GM21723 (cell line): Measurements from ENCODE around the gene VIT.

ENCODE experiments used
- ATAC-seq: cut with Tn5 transposase; IDR thresholded peaks from one replicate; pipeline ENCODE4 v1.9.1; 2021; ENCODE audit warnings: mild to moderate bottlenecking, moderate library complexity; ENCODE audit not compliant: unreplicated experiment

VIT gene, protein sequence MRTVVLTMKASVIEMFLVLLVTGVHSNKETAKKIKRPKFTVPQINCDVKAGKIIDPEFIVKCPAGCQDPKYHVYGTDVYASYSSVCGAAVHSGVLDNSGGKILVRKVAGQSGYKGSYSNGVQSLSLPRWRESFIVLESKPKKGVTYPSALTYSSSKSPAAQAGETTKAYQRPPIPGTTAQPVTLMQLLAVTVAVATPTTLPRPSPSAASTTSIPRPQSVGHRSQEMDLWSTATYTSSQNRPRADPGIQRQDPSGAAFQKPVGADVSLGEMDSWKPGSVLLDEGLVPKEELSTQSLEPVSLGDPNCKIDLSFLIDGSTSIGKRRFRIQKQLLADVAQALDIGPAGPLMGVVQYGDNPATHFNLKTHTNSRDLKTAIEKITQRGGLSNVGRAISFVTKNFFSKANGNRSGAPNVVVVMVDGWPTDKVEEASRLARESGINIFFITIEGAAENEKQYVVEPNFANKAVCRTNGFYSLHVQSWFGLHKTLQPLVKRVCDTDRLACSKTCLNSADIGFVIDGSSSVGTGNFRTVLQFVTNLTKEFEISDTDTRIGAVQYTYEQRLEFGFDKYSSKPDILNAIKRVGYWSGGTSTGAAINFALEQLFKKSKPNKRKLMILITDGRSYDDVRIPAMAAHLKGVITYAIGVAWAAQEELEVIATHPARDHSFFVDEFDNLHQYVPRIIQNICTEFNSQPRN

DNA sequence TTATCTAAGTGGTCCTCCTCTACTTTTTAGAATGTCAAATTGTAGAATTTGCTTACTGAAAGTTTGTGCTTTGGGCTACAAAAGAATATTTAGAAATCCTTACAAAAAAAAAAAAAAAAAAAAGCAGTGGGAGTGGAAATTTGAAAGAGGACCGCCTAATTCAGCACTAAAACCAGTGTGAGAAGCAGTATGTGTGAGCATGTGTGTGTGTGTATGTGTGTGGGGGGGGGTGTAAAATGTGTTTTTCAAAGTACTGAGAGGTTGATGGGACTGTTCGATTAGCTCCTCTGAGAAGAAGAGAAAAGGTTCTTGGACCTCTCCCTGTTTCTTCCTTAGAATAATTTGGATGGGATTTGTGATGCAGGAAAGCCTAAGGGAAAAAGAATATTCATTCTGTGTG, at the start of gene VIT:
Gene VIT (plus strand): TSS at position 175 of the 400 bp plus-strand sequence. CDS start 19,664 bp downstream, outside the sequence.
- no peak for ATAC-seq

DNA sequence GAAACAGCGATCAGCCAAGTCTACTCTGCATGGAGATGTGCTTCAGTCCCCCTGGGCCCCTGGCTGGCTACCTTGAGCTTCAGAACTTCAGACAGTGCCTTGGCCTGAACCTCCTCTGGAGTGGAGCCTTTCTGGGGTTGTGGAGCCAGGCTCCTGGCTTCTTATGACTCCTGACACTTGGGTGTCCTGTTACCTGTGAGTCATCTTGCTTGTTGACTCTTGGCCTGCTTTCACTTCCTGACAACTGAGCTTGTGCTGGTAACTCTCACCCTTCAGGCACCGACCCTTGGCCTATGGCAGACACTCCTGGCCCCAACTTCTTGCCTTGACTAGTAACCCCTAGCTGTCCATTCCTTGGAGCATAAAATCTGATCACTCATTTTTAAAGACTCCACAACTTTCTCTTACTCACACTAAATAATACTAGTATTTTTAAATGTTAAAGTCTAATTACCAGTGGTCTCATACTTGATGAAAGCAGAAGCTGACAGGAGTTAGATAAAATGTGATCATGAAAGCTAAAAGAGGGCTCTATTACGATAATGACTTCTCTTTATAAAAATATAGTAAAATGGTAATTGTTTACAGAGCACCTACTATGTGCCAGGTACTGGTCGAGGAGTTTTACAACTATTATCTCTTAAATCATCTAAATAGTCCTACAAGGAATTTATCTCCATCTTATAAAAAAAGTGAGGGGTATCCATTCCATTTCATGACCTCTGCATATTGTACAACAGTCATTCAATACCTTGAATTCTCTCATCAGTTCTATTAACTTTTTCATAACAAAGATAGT, 46.3 kb upstream of the VIT start:
- ATAC-seq: peak; percentile 88

DNA sequence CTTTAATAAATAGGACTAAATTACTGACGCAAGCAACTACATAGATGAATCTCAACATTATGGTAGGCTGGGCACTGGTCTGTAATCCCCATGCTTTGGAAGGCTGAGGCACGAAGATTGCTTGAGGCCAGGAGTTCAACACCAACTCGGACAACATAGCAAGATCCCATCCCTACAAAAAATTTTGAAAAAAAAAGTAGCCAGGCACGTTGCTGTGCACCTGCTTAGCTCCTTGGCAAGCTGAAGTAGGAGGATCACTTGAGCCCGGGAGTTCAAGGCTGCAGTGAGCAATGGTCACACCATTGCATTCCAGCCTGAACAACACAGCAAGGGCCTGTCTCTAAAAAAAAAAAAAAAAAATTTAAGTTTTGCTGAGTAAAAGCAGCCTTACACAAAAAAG, 43.4 kb upstream of the VIT start:
- ATAC-seq: no peak

DNA sequence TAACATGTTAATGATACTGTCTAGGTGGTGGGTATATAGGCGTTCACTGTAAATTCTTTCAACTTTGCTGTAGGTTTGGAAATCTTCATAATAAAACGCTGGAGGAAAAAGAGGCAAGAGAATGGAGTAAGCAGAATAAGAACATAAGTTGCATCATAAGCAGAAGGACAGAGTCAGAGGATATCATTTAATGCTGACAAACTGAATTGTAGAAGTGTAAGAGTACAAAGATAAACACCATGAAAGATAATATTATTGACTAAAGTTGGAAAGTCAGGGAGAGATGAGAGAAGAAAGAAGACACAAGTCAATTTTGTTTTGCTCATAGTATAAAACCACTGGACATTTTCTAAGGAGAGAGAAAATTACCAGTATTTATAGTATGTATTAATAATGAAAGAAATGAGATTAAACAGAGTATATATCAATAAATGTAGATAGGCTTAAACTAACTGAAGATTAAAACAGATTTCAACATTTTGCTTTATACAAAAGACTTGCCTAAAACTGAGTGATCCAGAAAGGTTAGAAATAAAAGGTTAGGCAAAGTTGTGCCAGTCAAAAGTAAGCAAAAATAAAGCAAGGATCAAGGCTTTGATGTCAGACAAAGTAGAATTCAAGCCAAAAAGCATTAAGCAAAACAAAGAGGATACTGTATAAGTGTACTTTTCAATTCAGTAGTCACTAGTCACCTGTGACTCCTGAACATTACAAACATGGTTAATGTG, 42.4 kb upstream of the VIT start:
- ATAC-seq: no peak

DNA sequence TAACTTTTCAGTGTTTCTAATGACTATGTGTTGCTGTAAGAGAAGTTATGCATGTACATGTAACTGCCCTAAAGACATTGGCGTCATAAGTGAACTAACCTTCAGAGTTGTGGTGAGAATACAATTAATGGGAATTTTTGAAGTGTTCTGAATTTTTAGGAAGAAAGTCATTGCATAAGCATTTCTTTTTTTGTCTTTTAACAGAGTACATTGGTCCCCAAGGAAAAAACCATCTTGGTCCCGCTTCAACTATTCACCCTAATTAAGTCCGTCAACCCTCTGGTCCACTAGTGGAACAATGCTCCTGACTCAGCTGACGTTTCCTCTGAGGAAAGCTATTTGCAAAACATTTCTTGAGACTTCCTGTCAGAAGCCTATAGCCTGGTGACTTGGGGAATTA, 41.1 kb upstream of the VIT start:
- ATAC-seq: no peak

DNA sequence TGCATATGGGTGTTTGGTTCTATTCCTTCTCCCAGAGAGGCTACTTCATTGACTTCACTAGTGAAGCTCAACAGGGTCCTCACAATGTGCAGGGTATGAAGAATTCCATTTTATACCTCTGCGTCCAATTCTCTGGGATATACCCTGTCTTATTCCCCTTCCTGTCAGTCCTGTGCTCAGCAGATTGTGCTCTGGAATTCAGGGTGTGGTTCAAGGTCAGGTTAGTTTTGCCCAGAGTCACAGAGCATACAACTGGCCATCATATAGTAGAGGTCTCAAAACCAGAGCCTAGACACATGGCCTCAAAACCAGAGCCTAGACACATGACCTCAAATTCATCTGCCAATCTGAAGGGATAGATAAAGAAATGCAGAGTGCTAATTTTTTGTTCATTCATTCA, 38.8 kb upstream of the VIT start:
- ATAC-seq: no peak

DNA sequence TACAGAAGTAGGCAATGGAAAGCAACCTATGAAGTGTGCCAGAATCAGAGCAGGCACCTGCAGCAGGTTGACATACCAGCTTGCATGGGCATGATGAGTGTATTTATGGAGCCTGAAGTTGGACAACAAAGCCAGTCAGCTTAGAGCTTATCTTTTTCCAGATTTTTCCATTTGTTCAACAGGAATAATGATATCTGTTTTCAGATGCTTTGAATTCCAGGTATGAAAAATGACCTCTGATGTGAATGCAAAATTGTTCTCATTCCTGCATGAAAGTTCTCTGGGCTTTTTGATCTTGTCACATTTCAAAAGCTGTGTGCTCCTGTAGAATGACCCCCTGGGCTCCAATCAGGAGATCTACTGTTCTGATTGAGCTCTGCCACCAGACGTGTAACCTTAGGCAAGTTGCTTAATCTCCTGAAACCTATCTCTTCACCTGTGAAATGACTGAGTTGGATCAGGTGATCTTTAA, 38.2 kb upstream of the VIT start:
- no peak for ATAC-seq

DNA sequence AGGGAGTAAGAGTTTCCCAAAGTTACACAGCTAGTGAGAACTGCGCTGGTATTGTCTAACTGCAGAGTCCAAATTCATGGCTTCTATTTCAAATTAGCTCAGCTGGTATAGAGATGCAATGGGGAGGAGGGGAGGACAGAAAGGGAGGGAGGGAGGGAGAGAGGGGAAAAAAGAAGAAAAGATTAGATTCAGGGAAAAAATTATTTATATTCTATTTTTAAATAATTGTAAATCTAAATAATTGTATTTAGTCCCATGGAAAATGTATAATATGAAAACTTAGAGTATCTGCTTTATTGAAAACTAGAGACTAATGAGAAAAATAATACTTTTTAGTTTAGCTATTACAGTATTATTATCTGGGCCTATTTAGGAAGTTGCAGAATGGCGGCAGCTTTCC, 37.3 kb upstream of the VIT start:
- no peak for ATAC-seq

DNA sequence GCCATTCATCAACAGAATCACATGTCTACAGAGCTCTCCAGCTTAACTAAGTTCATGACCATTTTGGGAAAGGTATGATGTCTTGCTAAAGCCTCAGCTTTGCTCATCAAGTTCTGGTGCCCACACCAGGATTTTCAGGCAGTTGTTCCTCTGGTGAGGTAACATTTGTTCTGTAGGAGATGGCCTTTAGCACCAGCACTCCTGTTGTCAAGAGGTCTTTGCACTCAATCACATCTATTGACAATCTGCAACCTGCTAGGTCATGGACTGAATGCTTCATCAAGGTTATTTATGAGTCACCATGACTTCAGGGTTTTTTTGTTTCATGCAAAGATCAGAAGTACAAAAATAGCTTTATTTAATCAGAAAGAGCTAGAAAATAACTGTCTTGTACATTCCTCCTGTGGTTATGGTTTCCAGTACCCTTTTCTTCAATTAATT, 36.6 kb upstream of the VIT start:
- no peak for ATAC-seq

DNA sequence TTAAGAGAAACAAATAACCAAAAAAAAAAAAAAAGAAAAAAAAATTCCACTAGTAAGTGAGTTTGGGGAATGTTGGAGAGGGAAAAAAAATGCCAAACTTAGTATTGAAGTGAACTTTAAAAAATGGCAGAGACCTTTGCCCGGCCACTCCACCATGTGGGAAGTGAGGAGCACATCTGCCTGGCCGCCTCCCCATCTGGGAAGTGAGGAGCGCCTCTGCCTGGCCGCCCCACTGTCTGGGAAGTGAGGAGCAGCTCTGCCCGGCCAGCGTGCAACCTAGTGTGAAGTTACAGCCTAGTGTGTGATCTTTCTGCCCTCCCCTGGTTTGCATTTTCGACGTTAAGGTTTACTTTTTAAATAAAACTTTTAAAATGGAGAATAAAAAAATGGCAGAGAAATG, 33.9 kb upstream of the VIT start:
- ATAC-seq: no peak

DNA sequence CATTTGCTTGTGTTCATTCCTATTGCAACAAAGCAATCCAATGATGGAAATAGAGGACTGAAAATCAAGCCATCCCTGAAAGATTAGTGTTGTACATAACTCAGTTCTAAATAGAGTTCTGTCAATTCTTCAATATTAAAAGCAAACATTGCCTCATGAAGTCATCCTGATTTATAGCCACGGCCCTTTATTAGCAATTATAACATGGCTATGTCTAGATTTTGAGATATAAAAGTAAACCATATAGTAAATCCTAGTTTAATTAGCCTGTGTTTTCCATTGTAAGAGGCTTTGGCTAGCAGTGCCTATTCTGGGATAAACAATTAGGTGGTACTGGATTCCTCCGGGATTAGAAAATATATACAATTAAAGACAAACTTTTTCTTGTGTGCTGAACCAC, 33.2 kb upstream of the VIT start:
- no peak for ATAC-seq

DNA sequence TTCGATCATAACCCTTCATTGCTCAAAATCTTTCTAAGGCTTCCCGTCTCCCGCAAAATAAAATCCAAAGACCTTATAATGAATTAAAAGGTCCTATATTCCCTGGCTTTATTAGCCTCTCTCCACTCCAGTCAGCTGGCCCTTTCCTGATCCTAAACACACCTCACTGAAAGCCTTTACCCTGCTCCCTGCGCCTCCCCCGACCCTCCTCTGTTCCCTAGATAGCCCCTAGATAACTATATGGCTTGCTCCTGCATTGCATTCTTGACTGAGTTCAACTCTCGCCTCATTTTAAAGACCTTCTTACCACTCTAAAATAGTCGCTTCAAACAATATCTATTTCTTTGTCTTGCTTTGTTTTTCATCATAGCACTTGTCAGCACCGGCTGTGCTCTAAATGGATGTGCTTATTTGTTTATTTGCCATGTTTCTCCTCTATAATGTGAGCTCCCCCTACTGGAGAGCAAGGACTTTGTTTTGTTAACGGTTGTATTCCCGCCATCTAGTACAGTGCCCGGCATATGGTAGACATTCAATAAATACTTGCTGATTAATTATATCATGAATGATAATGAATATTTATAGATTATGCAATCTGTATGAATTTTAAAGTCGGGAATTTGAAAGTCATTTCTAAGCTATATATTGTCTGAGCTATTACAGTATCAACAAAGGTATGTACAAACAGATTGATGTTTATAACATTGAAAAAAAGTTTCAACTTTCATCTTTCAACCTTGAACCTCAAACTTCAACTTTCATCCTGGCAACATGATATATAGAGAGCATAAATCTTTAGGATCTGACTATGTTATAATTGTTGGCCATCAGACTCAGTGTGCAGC, 32.4 kb upstream of the VIT start:
- peak; percentile 87 for ATAC-seq

DNA sequence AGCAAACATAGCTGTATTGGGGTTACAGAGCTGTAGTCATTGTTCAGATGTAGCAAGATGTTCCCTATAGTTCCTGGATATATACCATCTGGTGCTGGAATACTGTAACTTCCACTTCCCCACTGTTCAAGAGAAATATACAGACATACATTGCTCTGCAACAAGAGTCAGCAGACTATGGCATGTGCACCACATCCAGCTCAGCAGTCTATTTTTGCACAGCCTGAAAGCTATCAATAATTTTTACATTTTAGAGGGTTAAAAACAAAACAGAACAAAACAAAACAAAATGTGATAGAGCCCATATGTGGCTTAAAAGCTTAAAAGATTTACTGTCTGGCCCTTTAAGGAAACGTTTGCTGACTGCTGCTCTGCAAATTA, 31.8 kb upstream of the VIT start:
- ATAC-seq: no peak

DNA sequence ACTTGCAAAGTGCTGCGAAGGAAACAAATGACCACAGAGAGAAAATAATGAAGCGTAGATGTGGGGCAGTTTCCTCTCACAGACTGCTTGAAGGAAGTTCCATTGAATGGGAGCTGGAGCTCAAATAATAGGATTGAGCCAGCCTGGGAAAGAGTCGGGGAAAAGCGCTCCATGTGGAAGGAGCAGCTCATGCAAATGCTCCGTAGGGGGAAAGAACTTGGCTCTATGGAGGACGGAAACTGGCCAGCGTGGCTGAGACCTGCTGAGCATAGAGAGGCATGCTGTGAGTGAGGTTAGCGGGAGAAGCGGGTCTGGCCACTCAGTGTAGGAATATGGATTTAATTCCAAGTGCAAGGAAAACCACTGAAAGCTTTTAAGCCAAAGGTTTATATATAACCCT, 28.6 kb upstream of the VIT start:
- no peak for ATAC-seq

DNA sequence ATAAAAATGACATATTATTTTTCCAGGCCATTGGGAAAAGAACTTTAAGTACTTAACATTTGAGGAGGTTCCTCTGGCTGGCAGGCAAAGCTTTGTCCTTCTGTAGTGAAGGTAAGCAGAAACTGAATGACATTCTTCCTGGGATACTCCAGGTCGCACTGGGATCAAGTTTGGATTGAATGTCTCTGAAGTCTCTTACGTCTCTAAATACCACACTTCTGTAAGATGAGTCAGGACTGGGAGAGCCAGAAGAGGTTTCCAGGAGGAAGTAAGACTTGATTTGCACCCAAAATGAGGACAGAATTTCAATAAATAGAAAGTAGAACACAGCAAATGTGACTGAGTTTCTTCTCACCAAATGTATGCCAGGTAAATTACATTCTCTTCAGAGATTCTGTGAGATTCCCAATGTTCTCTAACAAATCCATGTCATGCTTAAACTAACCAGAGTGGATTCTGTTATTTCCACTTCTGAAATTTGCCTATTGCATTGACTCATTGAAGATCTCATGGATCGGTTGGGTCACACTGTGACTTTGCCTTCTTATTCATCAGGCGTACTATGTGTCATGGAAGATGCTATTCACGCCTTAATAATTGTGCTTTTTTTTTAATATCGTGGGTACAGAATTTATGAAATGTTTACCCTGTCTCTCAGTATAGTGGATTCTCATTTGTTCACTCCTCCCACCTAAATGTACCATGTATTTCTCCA, 25.5 kb upstream of the VIT start:
- no peak for ATAC-seq

DNA sequence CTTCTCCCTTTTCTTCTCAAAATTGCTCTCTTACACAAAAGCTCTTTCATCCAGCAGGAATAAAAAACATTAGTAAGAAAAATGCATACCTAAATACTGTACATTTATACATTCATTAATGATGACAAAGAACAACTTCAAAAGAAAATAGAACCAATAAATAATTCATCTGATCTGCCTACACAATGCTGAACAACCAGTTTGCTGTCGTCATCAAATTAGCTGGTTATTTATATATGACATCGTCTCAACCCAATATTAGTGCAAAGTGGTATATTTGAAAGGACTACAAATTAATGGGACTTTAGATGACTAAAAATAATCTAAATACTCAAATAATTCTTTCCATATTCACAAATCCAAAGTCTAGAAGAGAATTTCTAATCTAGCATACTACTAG, 24.8 kb upstream of the VIT start:
- no peak for ATAC-seq

DNA sequence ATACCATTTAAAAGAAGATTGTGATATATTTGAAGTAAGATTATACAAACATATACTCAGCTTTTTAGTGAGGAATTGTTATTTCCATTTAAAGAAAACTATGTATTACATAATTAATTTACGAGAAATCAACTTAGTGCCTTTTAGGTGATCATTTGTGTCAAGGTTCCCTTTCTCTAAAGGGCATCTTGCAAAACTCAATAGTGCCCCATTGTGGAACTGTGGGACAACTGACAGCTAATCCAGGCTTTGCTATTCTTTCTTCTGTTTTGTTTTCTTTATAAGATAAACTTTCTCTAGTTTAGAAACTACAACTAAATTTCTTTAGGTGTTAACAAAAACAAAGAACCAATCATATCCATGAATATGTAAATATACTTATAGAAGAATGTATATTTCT, 24.3 kb upstream of the VIT start:
- ATAC-seq: no peak

DNA sequence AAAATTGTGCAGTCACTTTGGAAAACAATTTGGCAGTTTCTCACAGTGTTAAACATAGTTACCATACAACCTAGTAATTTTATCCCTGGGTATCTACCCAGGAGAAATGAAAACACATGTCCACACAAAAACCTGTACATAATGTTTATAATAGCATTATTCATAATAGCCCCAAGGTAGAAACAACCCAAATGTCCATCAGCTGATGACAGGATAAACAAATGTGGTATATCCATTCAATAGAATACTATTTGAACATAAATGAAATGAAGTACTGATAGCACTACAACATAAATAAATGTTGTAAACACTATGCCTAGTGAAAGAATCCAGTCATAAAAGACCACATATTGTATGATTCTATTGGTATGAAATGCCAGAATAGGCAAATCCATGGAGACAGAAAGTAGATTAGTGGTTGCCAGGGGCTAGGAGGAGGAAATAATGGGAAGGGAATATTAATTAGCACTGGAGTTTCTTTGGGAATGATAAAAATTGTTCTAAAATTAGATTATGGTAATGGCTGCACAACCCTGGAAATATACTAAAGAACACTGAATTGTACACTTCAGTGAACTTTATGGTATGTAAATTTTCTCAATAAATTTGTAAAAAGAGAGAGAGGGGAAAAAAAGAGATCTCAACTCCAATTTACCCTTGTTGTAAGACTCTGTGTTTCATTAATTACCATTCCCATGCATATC, 20.8 kb upstream of the VIT start:
- ATAC-seq: no peak

DNA sequence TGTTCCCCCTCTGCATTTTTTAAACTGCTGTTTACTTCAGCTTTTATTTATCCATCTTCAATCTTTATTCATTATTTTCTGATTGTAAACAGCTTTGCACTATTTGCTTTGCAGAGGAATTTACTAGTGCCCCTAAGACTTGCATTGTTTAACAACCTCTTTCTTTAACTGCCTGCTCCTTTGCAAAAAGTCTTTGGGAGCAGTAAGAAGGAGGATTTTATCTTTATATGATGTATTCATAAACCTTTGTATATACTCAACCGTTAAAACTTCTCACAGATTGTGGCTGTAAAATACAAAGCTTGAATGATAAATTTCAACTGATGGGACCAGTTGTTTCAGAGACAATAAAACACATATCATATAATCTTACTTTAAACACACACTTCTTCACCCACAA, 20.1 kb upstream of the VIT start:
- ATAC-seq: no peak
